GM18870 (cell line): ENCODE measurements around the gene MICA.
"Not testable (repeated sequence)": the region's sequence is repeated elsewhere in the genome, so short reads cannot be mapped to it uniquely, and the experiment has no call there.

Source experiments
- ATAC-seq: cut with Tn5 transposase; IDR thresholded peaks from one replicate; pipeline ENCODE4 v1.9.1; 2021; ENCODE audit warnings: moderate library complexity; ENCODE audit not compliant: unreplicated experiment

The MICA gene

GRCh38 chr6:31381666-31382065 lies 21.7 kb upstream of the MICA start:
- ATAC-seq = no peak

- ATAC-seq = no peak
Observed at GRCh38 chr6:31383149-31383548, 20.2 kb upstream of the MICA start.

DNA sequence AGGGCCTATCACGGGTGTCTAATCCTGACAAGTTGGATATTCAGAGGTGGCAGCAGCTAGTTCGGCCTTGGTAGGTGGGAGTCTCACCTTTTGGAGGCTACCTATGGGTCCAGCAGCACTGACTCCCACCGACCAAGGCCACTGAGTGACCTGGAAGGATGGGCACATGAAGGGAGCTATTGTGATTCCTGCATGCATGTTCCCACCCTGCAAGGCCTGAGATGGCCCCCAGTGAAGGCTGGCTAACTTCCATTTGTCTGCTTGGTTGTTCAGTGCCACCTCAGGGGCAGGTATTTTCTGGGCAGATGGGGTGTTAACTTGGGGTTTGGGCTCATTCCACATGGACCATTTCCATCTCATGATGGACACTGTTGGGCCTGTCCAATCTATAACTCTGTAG lies 18.4 kb upstream of the MICA start:
- no peak for ATAC-seq

- no peak for ATAC-seq
Observed at GRCh38 chr6:31386099-31386498, 17.3 kb upstream of the MICA start.

DNA sequence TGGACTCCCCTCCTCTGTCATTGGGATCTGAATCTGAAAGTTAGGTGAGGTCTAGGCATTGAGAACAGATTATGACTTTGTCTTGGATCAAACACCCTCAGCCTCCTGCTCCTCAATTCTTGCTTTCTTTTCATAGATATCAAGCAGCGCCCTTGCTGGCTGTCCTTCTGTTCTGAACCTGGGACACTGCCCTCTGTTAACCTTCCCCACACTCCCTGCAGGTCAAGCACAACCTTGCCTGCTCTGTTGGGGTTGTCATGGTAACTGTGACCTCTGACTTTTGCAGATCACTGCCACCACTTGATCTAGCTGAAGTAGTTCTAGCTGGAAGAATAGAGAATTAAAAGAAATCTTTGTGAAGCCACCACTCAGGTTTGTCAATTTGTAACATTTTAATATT lies 16.4 kb upstream of the MICA start:
- ATAC-seq = no peak

DNA sequence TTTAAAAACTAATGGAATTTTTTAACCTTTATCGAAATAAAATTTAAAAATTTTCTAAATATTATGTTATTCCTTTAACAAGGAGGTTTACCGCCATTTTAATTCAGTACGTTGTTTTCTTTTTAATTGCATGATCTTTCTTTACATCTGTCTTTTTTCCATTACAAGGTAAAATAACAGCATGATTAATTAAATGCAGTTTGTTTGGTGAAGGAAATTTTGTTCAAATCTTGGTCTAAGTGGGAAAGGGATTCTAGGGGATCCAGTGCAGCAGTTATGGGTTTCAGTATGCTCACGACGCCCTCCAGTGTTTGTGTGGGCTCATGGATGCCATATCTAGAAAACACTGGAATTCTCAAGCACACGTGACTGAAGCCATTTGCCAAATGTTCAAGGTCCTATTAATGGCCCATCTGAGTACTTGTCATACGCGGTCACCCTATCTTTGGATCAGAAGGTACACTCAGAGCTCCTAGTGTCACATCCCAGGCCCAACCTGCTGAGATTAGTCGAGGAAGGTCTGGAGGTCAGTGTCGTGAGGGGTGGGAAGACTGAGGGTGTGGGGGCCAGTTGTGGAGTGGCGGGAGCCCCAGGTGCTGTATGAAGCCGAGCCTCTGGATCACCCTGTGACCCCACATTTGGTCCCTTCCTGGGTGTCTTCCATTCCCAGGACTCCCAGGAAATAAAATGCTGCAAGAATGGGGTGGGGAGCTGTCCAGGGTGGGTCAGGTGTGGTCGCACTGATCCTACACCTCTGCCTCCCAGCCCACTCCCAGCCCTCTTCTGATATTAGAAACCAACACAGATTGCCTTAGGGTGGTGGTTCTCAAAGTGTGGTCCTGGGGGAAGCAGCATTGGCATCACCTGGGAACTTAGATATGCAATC lies 14.2 kb upstream of the MICA start:
- not testable (repeated sequence) for ATAC-seq

DNA sequence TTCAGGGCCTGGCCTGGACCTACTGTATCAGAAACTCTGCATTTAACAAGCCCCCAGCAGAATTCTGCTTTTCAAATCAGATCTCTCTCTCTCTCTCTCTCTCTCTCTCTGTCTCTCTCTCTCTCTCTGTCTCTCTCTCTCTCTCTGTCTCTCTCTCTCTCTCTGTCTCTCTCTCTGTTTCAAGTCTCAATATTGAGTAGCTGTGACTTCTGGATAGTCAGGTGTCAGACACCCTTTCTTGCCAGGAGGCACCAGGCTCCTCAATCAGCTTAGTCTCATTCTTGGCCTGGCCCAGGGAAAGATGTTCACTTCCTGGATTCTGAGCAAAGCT lies 13.6 kb upstream of the MICA start:
- ATAC-seq = not testable (repeated sequence)

- ATAC-seq = no peak
Observed at GRCh38 chr6:31393932-31394331, 9.5 kb upstream of the MICA start.

DNA sequence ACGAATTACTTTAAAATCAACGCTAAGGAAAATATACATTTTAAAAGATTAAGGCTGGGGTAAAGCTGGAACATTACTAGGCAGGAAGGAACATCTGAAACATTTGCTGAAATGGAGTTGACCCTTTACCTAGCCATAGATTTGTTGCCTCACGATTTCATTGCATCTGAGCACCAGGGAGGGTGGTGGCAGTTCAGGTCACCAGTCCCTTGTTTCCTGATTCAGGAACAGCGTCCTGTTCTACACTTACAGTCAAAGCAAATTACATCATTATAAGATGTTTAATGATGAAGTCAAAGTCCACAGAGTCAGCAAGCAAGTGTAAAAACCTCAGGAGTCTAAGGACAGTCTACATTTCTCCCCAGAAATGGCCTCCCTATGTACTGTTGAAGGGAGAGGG lies 9.0 kb upstream of the MICA start:
- no peak for ATAC-seq

GRCh38 chr6:31395832-31396231 lies 7.6 kb upstream of the MICA start:
- no peak for ATAC-seq

- no peak for ATAC-seq
Observed at GRCh38 chr6:31396422-31397152, 6.8 kb upstream of the MICA start.

DNA sequence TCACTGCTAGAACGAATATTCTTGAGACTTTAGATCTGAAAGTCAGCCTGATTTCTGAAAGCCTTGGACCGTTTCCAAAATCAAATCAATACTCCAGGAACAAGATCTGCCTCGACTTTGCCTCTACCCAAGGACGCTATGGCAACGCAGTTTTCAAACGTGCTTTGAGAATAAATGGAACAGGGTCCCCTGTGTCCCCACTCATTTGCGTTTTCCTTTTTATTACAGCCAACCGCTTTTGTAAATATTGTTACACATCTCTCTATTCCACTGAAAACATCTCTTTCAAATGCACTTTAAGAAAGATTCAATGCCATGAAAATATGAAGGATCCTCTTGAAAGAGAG lies 6.3 kb upstream of the MICA start:
- not testable (repeated sequence) for ATAC-seq

DNA sequence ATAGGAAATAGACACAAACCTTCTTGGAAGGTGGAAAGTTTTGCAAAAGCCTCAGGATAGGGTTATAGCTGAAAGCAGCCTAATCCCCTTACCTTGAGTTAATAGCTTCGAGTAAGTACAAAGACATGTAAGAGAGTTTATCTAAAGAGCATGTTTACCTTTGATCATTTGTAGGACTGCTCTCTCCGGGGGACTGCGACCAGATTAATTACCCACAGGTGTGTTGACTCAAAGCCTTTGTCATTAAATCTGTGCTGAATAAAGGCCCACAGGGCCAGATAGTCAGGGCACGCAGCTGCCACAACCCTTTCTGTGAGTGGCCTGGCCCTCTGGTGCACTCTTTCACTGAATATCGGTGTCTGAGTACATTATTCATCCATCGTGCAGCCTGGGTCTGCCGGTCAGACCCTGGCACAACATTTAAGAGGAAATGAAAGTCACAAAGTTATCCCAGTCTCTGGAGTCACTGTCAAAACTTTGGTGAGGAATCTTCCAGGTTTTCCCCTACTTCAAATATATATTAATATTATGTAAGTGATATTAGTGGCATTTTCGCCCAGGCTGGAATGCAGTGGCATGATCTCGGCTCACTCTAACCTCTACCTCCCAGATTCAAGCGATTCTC lies 5.4 kb upstream of the MICA start:
- ATAC-seq = no peak

- ATAC-seq = no peak
Observed at GRCh38 chr6:31399589-31400466, 3.6 kb upstream of the MICA start.

- ATAC-seq = no peak
Observed at GRCh38 chr6:31400467-31401289, 2.7 kb upstream of the MICA start.

DNA sequence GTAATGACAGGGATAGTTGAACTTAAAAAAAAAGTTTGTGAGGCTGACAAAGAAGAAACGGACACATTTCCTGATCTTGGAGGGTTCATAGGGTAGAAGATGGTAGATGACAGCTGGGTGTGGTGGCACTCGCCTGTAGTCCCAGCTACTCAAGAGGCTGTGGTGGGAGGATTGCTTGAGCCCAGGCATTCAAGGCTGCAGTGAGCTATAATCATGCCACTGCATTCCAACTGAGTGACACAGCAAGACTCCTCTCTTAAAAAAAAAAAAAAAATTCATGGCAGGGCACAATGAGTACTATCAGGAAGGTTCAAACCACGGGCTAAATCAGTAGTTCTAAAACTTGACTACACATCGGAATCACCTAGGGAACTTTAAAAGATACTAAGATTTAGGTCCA lies 2.0 kb upstream of the MICA start:
- no peak for ATAC-seq

- no peak for ATAC-seq
Observed at GRCh38 chr6:31402324-31403282, 792 bp upstream of the MICA start.

GRCh38 chr6:31404061-31404364 lies 618 bp downstream of the MICA start:
- ATAC-seq = not testable (repeated sequence)

GRCh38 chr6:31405996-31406395 lies 2.6 kb downstream of the MICA start:
- no peak for ATAC-seq
